ENCODE measurements around the gene TTLL8.

The TTLL8 gene

DNA sequence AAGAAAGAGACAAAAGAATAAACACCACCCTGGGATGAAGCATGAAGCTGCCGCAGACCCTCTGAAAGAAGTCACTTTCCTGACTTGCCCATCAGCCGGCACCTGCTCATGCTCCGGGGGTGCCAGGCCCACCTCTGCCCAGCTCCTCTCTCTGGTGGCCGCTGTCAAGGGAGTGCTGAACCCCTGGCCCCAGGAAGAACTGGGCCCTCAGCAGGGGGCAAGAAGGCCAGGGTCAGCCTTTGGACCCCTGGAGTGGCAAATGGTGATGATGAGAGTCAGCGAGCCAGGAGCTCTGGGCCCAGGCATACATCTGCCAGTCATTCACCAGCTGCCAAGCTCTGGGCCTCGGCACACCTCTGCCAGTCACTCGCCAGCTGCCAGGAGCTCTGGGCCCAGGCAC is 17.4 kb downstream of the TTLL8 start:
- no peak for DNase-seq

DNA sequence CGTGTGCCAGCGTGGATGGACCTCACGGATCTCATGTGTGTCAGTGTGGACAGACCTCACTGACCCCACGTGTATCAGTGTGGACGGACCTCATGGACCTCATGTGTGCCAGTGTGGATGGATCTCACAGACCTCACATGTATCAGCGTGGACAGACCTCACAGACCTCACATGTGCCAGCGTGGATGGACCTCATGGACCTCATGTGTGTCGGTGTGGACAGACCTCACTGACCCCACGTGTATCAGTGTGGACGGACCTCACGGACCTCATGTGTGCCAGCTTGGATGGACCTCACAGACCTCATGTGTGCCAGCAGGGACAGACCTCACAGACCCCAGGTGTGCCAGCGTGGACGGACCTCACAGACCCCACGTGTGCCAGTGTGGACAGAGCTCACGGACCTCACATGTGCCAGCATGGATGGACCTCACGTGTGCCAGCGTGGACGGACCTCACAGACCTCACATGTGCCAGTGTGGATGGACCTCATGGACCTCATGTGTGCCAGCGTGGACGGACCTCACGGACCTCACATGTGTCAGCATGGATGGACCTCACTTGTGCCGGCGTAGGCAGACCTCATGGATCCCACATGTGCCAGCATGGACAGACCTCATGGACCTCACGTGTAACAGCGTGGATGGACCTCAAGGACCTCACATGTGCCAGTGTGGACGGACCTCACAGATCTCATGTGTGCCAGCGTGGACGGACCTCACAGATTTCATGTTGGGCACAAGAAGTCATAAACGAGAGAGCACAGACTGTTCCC is 18.2 kb downstream of the TTLL8 start:
- no peak for DNase-seq

DNA sequence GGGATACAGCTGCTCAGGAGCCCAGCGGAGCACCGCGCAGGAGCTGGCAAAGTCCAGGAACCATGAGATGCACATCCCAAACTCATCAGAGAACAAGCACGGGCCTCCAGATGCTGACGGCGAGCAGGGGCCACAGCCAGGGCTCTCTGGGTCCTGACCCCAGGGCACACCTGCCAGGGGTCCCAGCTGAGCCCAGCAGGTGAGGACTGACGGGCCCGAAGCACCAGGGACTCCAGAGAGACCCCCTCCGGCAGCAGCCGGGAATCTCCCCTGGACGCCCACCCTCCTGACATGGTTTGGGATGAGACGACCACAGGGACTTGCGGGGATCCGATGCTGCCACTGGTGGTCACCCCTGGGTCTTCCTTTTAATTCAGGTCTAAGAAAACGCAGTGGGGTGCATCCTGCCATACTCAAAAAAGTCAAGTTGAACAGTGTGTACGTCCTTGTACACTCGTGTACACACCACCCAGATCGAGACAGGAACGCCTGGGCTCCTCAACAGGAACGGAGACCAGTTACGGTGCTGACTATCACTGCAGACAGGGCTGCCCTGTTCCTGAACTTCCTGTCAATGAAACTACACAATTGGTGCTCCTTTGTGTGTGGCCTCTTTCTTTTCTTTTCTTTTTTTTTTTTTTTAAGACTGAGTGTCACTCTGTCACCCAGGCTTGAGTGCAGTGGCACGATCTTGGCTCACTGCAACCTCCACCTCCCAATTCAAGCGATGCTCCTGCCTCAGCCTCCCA is 21.9 kb downstream of the TTLL8 start:
- no peak for DNase-seq

DNA sequence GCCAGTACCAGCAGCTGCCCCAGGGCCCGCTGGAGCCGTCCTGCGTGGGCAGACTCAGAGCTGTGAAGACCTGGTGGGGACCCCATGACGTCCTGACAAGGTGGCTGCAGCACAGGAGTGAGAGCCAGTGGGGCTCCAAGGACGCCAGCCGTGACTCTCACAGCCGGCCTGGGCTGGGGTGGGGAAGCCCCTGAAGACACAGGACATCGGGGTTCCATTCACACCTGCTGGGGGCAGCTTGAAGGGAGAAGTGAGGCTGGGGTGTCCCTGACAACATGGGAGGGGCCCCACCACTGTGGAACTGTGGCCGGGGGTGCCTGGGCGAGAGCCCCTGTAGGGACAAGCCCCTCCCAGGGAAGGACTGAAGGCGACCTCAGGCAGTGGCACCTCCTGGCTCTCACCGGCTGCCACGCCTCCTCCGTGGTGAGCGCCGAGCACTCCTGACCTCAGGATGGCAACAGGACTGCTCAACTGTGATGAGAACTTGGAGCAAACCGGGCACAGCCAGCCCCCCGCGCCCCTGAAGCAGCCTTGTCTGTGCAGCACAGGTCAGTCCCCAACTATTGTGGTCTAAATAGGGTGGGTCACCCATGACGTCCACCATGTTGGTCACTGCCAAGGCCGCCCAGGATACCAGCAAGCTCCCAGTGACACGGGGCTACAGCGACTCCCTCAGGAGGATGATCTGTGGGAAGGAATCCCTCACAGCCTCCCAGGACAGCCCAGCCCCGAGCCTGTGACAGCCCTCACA is 22.8 kb downstream of the TTLL8 start:
- no peak for DNase-seq

DNA sequence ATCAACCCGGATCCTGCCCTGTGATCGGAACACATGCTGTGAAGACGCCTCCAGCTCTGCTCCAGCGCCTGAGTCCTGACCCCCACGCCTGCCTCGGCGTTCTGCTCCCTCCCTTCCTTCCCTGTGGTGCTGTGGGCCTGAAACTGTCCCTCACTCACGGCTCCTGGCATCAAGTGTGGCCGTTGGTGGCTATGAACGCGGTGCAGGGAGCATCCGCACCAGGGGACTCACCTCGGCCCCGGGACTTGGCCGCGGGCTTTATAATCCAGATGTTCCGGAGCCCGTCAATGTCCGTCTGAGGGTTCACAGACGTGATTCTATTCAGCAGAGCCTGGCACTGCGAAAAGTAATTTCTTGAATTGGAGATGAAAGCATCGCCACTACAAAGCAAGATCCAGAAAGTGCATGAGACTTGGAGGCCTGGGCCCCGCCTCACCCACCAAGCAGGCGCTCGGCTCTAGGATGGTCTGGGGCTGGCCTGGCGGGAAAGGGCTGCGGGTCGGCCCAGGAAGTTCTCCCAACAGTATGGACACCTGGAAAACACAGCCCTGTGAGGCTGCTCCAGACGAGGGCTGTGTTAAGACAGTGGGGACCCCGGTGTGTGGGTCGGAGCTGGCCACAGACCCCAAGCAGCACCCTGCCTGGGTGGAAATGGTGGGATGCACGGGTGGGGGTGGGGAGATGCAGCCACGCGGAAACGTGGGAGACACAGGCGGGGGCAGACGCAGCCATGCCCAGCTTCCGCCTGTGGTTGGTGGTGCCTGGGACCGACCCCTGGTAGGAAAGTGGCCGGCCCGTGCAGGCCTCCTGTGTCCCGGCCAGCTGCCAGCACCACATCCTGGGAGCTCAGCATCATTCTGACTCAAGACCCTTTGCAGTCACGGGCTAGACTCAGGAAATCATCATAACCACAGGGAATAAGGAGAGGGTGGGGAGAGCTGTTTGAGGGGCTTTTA is 23.7 kb downstream of the TTLL8 start:
- no peak for DNase-seq

DNA sequence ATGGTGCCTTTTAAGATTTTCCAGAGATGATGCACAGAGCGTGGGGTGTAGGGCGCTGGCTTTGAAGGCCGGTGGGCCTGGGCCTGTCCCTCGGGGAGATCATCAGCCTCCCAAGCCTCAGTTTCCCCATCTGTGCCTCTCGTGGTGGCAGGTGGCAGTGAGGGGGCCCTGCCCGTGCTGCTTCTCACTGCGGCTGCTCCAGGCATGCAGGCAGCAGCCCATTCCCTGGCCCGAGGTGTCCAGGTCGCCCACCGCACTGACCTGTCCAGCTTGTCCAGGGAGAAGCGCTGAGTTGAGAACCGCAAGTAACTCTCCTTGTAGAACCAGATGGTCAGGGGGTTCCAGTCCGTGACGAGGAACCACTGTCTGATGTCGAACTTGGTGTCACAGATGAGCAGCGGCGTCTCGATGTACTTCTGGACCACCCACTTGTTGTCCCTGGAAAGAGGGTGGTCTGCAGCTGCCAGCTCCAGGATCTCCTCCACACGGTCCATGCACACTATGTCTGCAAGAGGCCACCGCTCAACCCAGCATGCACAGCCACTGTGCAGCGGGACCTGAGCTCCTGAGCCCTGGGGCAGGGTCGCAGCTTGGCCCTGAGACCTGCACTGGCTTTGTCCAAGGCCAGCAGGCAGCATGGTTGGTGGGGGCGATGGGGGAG is 25.0 kb downstream of the TTLL8 start:
- DNase-seq: no peak

DNA sequence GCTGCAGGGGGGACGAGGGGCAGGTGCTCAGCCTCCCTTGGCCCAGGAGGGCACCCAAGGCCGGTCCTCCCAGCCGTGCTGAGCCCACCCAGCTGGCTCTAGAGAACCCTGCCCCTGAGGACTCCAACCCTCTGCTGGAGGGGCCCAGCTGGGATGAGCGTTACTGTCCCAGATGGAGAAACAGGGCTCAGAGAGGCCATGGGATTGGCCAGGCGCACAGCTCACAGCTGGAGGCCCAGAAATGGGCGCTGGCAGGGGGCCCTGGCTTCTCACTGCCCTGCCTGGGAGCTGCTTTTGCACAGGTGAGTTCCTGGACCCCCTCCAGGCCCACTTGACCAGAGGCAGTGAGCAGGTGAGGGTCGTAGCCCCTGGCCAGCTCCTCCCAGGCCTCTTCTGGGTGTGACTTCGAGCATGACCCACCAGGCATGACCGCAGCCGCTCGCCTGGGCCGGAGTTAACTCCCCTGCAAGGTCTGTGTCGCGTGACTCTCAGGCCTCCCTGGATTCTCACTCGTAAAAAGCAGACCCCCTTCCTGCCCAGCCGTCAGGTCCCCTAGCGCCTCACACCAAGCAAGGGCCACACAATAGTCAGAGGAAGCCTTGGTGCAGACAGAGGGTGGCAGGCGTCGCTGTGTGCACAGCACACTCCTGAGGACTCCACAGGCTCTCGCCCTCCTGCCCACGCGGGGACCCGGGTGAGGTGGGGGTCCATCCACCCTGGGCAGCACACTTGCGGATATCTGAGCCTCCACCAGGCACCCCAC is 25.8 kb downstream of the TTLL8 start:
- no peak for DNase-seq

DNA sequence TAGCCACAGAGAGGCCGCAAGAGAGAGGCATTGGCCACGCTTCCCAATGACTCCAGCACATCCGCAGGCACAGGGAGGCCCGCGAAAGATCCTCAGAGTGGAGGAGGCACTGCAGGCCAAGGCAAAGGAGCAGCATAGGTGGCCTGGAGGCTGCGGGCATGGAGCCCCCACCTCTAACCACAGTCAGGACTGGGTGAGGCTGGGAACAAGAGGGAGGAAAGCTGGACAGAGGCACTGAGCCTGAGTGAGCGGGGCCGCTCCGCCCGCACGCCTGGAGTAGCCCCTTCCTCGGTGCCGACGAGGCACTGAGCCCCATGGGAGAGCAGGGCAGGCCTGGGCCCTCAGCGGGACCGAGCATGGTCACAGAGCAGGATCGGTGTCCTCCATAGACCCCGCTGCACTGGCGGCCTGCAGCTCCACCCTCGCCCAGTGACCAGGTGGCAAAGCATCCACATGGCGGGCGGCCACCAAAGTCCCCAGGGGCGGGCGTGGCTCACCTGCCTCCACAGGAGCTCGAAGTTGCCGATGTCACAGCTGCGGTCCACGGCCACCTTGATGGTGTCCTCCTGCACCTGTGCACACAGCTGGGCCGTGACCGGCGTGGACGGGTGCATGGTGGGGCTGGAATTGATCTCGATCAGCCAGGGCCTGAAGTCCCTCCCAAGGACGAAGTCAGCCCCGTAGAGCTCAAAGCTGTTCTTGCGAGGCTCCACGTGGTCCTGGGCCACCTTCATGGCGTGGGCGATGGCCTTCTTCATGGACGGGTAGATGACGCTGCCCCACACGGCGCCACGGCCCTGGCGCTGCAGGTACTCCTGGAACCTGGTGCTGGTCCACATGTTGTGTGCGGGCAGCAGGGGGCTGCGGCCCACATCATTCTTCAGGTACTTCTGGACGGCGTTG is 26.7 kb downstream of the TTLL8 start:
- DNase-seq: no peak

DNA sequence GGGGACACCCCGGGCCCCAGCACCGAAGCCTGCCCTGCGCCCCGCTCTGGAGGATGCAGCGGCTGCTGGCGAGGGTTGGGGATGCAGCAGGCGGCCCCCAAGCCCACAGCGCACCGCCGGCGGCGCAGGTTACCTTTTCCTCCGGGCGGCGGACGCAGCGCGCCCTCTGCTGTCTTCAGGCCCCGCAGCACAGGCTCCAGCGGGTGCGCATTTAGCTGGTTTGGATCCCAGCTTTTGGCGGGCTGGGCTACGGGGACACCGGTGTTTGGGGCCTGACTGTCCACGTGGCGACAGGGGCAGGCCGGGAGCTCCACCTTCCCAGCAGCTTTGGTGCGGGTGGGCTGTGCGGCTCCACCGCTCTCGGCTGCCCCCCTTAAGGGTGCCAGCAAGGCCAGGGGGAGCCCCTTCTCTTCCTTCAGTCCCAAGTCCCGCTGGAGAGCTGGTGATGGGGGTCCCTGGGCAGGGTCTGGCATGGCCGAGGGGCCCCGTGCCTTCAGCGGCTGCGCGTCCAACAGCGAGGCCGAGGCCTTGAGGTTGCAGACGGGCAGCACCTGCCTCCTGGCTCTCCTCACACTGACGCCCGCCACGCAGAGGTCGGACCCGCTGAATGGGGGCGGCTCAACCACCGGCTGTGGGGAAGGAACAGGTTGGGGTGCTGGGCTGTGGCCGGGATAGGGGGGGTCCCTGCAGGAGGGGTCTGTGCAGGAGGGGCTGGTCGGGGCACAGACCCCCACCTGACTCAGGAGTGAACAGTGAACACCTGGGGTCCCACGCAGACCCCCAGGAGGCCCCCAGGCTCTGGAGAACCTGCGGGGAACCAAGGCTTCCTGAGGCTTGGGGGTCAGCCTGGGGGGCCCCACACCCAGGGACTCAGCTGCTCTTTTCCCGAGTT is 27.6 kb downstream of the TTLL8 start:
- peak; percentile 78 for DNase-seq

DNA sequence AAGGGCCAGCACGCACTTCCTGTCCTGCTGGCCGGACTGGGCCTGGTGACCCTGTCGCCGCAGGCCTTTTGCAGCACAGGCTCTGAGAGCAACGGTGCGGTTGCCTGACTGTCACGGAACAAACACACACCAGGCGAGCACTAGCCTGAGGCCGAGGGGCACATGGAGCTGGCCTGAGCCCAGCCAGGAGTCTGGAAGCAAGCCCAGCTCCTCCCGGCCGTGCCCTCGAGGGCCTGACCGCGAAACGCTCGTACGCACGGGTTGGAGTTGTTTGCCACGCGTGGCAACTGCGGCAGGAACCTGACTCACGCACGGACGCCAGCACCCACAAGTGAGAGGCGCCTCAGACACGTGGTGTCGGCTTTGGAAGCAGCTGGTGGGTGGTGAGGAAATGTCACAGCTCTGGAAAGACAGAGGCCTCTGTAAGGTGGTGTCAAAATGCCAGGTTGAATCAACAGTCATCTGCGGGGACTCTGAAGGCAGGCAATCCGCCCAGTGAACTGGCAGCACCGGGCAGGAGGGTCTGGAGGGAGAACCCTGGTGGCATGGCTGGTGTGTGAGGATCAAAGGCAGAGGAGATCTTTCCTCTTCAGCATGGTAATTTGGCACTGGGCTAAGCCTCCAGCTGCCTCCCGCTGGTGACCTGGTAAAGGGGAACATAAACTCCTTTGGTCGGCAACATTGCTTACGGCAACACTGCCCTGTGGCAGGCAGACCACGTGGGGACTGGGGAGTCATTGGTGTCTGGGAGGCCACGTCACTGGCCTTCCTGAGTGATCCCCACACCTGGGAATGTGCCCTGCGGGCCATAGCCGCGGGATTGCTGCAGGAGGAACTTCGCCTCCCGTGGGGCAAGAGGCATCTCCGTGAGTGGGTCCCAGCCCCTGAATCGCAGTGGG is 30.2 kb downstream of the TTLL8 start:
- DNase-seq: no peak

DNA sequence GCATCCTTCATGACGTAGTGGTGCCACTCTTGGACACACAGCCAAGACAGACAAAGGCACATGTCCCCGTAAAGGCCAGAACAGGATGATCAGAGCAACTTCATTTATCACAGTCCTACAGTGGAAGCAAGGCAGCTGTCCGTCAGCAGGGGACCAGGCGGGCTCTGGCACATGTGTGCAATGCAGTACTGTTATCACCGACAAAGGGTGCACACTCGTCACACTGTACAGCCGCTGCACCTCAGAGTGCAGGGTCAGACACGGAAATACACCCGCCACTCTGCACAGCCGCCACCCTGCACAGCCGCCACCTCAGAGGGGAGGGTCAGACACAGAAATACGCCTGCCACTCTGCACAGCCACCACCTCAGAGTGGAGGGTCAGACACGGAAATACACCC is 32.1 kb downstream of the TTLL8 start:
- DNase-seq: no peak

DNA sequence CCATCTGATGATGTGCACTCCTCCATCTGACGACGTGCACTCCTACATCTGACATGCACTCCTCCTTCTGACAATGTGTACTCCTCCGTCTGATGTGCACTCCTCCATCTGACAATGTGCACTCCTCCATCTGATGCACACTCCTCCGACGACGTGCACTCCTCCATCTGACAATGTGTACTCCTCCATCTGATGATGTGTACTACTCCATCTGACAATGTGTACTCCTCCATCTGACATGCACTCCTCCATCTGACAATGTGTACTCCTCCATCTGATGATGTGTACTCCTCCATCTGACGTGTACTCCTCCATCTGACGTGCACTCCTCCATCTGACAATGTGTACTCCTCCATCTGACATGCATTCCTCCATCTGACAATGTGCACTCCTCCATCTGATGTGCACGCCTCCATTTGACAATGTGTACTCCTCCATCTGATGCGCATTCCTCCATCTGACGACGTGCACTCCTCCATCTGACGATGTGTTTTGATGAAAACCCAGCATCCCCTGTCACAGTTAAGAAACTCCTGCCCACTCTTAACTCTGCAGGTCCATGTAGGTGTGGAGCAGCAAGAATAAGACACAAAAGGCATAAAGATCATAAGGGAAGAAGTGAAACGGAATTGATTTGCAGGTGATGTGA is 35.8 kb downstream of the TTLL8 start:
- no peak for DNase-seq

DNA sequence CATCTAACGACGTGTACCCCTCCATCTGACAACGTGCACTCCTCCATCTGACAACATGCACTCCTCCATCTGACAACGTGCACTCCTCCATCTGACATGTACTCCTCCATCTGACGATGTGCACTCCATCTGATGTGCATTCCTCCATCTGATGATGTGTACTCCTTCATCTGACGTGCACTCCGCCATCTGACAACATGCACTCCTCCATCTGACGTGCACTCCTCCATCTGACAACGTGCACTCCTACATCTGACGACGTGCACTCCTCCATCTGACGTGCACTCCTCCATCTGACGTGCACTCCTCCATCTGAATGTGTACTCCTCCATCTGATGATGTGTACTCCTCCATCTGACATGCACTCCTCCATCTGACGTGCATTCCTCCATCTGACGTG is 37.5 kb downstream of the TTLL8 start:
- DNase-seq: no peak

DNA sequence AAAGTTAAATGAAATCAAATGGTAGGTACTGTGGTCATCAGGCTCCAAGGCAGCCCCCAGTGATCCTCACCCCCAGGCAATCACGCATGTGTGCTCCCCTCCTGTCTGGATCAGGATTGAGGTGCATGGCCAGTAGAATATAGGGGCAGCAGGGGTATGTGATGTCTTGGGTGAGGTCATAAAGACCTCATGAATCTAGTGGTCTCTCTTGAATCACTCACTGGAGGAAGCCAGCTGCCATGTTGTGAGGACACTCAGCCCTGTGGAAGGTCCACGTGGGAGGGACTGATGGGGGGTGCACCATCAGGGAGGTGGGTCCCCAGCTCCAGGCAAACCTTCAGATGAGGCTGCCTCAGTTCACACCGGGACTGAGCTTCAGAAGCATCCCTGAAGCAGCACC is 38.8 kb downstream of the TTLL8 start:
- DNase-seq: no peak

DNA sequence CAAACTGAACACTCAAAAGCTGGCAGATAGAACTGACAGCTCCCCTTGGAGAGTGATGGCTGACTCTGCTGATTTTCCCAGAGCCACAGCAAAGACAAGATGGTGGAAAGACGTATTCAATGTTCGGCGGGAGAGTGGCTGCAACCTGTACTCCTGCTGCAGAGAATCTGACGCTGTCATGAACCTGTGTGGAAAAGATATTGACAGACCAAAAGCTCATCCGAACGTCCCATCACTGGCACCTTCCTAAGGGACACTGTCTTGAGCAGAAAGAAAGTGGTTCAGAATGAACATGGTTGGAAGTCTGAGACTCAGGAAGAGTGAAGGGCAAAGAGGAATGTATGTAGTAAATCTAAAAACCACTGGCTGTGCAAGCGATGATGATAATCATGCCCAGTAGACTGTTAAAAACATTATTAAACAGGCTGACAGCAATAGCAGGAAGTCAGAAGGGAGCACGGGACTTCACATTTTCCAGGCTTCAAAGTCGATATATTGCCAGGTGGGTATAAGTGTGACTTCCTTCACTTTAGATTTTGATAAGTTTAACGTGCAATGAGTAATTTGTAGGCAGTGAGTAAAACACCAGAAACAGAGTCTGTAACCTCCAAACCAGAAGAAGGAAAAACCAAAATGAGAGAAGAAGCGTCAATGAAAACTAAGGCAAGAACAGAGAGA is 39.4 kb downstream of the TTLL8 start:
- no peak for DNase-seq

DNA sequence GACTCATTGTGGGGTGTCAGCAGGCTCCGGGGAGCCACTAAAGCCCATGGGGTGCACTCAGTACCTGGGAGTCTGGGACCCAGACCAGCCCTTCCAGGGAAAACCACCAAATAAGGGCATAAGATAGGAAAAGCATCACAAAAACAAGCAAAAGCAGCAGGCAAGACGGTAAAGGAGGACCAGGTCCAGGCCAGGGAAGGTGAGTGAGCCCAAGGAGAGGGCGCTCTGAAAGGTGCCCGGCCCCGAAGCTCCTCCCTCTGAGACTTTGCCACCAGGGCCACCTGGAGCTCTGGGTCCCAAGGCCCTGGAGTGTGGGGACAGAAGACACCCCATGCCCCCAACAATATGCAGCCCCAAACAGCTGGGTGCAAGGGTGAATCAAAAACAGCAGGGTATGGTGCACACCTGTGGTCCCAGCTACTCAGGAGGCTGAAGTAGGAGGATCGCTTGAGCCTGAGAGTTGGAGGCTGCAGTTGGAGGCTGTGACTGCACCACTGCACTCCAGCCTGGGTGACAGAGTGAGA is 40.3 kb downstream of the TTLL8 start:
- DNase-seq: no peak
